ENCODE data around the gene PLA2G12B. TPM values are rescaled to one million over a fixed set of nuclear protein-coding genes. Genes with fewer than 3 reads are reported as not detected.

Gene PLA2G12B
- total RNA-seq, 1 experiment from 2014 or later: not detected

GRCh38 chr10:72895236-72895850 lies 59.3 kb downstream of the PLA2G12B start:
- no peak for DNase-seq (ENCODE audit: low read depth)

GRCh38 chr10:72893136-72893798 lies 61.3 kb downstream of the PLA2G12B start, which contains the start of gene OIT3:
Gene OIT3 (plus strand): TSS chr10:72893739. CDS start chr10:72893799, 60 bp downstream.
- DNase-seq (ENCODE audit: low read depth): no peak

- DNase-seq (ENCODE audit: low read depth): no peak
These were observed 64.5 kb downstream of the PLA2G12B start for GRCh38 chr10:72890086-72890485.

GRCh38 chr10:72889391-72889831 lies 65.2 kb downstream of the PLA2G12B start:
- DNase-seq (ENCODE audit: low read depth): no peak

GRCh38 chr10:72888151-72888638 lies 66.4 kb downstream of the PLA2G12B start:
- DNase-seq (ENCODE audit: low read depth): no peak

- DNase-seq (ENCODE audit: low read depth): peak; percentile 27
These were observed 67.6 kb downstream of the PLA2G12B start for GRCh38 chr10:72887043-72887442.

- DNase-seq (ENCODE audit: low read depth): no peak
These were observed 68.0 kb downstream of the PLA2G12B start for GRCh38 chr10:72886621-72887020.

GRCh38 chr10:72885953-72886352 lies 68.7 kb downstream of the PLA2G12B start:
- DNase-seq (ENCODE audit: low read depth): no peak

Other genes with a start within 250 kb of the PLA2G12B start
- gene OIT3, start 61.1 kb downstream of the PLA2G12B start, total RNA-seq (2014; rRNA removed; shearing (Covaris generic)): not detected in 2 replicates
- gene P4HA1, start 142.1 kb upstream of the PLA2G12B start, total RNA-seq (2014; rRNA removed; shearing (Covaris generic)): 22.7 and 25.2 TPM in 2 replicates
- gene NUDT13, start 155.6 kb upstream of the PLA2G12B start, total RNA-seq (2014; rRNA removed; shearing (Covaris generic)): 1.9 and 2.5 TPM in 2 replicates
- 50.9 and 62.1 TPM in 2 replicates for gene ECD, start 213.2 kb upstream of the PLA2G12B start, total RNA-seq (2014; rRNA removed; shearing (Covaris generic))
- 13.1 and 14.2 TPM in 2 replicates for gene FAM149B1, start 213.3 kb upstream of the PLA2G12B start, total RNA-seq (2014; rRNA removed; shearing (Covaris generic))

Measured in HT1080 (cell line).